H1 (cell line): Measurements from ENCODE around the gene DNAJB5. TPM values are rescaled to one million over a fixed set of nuclear protein-coding genes. Genes with fewer than 3 reads are reported as not detected.

Experiments
- CTCF ChIA-PET: fragments of 300-600 bp; sonication (Branson Sonifier 250); formaldehyde crosslinking; loops from one replicate; lab custom pipeline; 2021; ENCODE audit not compliant: partially characterized antibody; lab: Charles Lee
- POLR2A ChIA-PET: fragments of 300-600 bp; sonication (Branson Sonifier 250); formaldehyde crosslinking; loops from one replicate; lab custom pipeline; 2021; ENCODE audit warnings: inconsistent platforms; ENCODE audit not compliant: partially characterized antibody; lab: Charles Lee
- DNase-seq, 2 experiments: peaks; one replicate each; pipeline versions ENCODE4 v3.0.0 to v3.0.0-alpha.2; 2010 to 2022; ENCODE audit warnings: low spot score in 2 of 2, low read depth in 1 of 2, mixed read lengths in 1 of 2
- FAIRE-seq: peaks from 2 replicates; lab custom pipeline; 2011; peaks lifted over from hg19 to GRCh38; lab: Jason Lieb, UNC
- H2AFZ ChIP-seq: 2 replicates; pipeline ENCODE4 v1.8.1; 2012; ENCODE audit warnings: low read length, inconsistent platforms
- H2AK5ac ChIP-seq: 2 replicates; pipeline ENCODE4 v1.6.1; 2013; ENCODE audit warnings: low read depth, low read length
- H2BK120ac ChIP-seq: replicated peaks from 2 replicates; pipeline ENCODE3; 2013; ENCODE audit warnings: low read depth, low read length, inconsistent platforms
- H2BK12ac ChIP-seq: 2 replicates; pipeline ENCODE4 v1.6.1; 2013; ENCODE audit warnings: low read depth, low read length
- H2BK15ac ChIP-seq: 2 replicates; pipeline ENCODE4 v1.6.1; 2013; ENCODE audit warnings: low read length
- H2BK20ac ChIP-seq: 2 replicates; pipeline ENCODE4 v1.6.1; 2013; ENCODE audit warnings: low read length
- H2BK5ac ChIP-seq: 2 replicates; pipeline ENCODE4 v1.6.1; 2013; ENCODE audit warnings: low read depth, low read length
- H3K14ac ChIP-seq: 2 replicates; pipeline ENCODE4 v1.6.1; 2013; ENCODE audit warnings: inconsistent platforms; ENCODE audit not compliant: insufficient read length
- H3K18ac ChIP-seq: 2 replicates; pipeline ENCODE4 v1.6.1; 2013; ENCODE audit warnings: low read length; ENCODE audit errors: extremely low read depth
- H3K23ac ChIP-seq: 2 replicates; pipeline ENCODE4 v1.6.1; 2013; ENCODE audit warnings: inconsistent platforms; ENCODE audit not compliant: insufficient read length
- H3K23me2 ChIP-seq: 2 replicates; pipeline ENCODE4 v1.6.1; 2013; ENCODE audit warnings: low read depth, low read length
- H3K27ac ChIP-seq: 2 replicates; pipeline ENCODE4 v1.6.1; 2011; ENCODE audit warnings: low read depth, low read length, inconsistent platforms
- H3K27me3 ChIP-seq, 4 experiments: replicated peaks in 1 of 4; 1 replicate in 1 of 4; 2 replicates in 3 of 4; pipeline versions ENCODE4 v1.6.1 to v1.8.1; 2011 to 2013; ENCODE audit warnings: low read length in 3 of 4, mild to moderate bottlenecking in 3 of 4, inconsistent platforms in 2 of 4, mixed read lengths in 2 of 4, moderate library complexity in 1 of 4; ENCODE audit not compliant: control insufficient read depth in 3 of 4, insufficient read depth in 3 of 4; ENCODE audit errors: extremely low read depth in 1 of 4
- H3K36me3 ChIP-seq, 4 experiments: 2 replicates each; pipeline versions ENCODE4 v1.6.1 to v1.8.1; 2011 to 2013; ENCODE audit warnings: mild to moderate bottlenecking in 4 of 4, low read length in 3 of 4, moderate library complexity in 2 of 4, control low read depth in 1 of 4, inconsistent platforms in 1 of 4; ENCODE audit not compliant: insufficient read depth in 4 of 4, control insufficient read depth in 2 of 4
- H3K4ac ChIP-seq: replicated peaks from 2 replicates; pipeline ENCODE3; 2013; ENCODE audit warnings: low read length, low read depth, mixed read lengths, inconsistent platforms; ENCODE audit not compliant: insufficient read length
- H3K4me1 ChIP-seq, 4 experiments: replicated peaks in 1 of 4; 1 replicate in 1 of 4; 2 replicates in 3 of 4; pipeline versions ENCODE4 v1.6.1 to v1.8.1; 2011 to 2013; ENCODE audit warnings: low read length in 3 of 4, inconsistent platforms in 2 of 4, mixed read lengths in 1 of 4; ENCODE audit not compliant: insufficient read depth in 4 of 4, control insufficient read depth in 3 of 4
- H3K4me2 ChIP-seq, 2 experiments: 2 replicates each; pipeline versions ENCODE4 v1.6.1 to v1.8.1; 2011 to 2013; ENCODE audit warnings: low read depth in 2 of 2, low read length in 2 of 2, control low read depth in 1 of 2, inconsistent platforms in 1 of 2, mild to moderate bottlenecking in 1 of 2; ENCODE audit not compliant: insufficient read depth in 1 of 2
- H3K4me3 ChIP-seq, 4 experiments: fragments of 200-600, 300-600 bp in 1 of 4; sonication (generic), shearing (Covaris generic), sonication (Bioruptor Twin) in 1 of 4; 2 replicates each; pipeline versions ENCODE4 v1.5.1 to v1.8.1; 2011 to 2016; ENCODE audit warnings: low read length in 4 of 4, low read depth in 3 of 4, control low read depth in 2 of 4, inconsistent platforms in 2 of 4, mild to moderate bottlenecking in 2 of 4, mixed read lengths in 1 of 4, moderate library complexity in 1 of 4; ENCODE audit not compliant: insufficient read depth in 2 of 4; ENCODE audit errors: extremely low read depth in 1 of 4
- H3K56ac ChIP-seq: replicated peaks from 2 replicates; pipeline ENCODE3; 2013; ENCODE audit warnings: low read depth, mild to moderate bottlenecking, mixed read lengths, low read length, inconsistent platforms; ENCODE audit not compliant: insufficient read length
- H3K79me1 ChIP-seq: 2 replicates; pipeline ENCODE4 v1.6.1; 2013; ENCODE audit warnings: low read depth, low read length, control low read depth
- H3K79me2 ChIP-seq, 2 experiments: 2 replicates each; pipeline versions ENCODE4 v1.6.1 to v1.8.1; 2012 to 2013; ENCODE audit warnings: low read length in 2 of 2, mild to moderate bottlenecking in 2 of 2, inconsistent platforms in 1 of 2; ENCODE audit not compliant: insufficient read depth in 2 of 2, control insufficient read depth in 1 of 2
- H3K9ac ChIP-seq, 4 experiments: replicated peaks in 1 of 4; 1 replicate in 1 of 4; 2 replicates in 3 of 4; pipeline versions ENCODE4 v1.6.1 to v1.8.1; 2011 to 2013; ENCODE audit warnings: low read depth in 3 of 4, low read length in 3 of 4, control low read depth in 2 of 4, mild to moderate bottlenecking in 2 of 4, moderate library complexity in 2 of 4, inconsistent platforms in 1 of 4; ENCODE audit errors: extremely low read depth in 1 of 4
- H3K9me3 ChIP-seq, 2 experiments: 2 replicates each; pipeline versions ENCODE4 v1.6.1 to v1.8.1; 2012 to 2013; ENCODE audit warnings: mild to moderate bottlenecking in 2 of 2, moderate library complexity in 2 of 2, control low read depth in 1 of 2, inconsistent platforms in 1 of 2, low read depth in 1 of 2, low read length in 1 of 2, mixed read lengths in 1 of 2; ENCODE audit not compliant: insufficient read depth in 2 of 2
- H4K20me1 ChIP-seq, 2 experiments: replicated peaks in 1 of 2; 2 replicates each; pipeline versions ENCODE3 to v1.8.1; 2011 to 2013; ENCODE audit warnings: inconsistent platforms in 2 of 2, low read length in 2 of 2, mild to moderate bottlenecking in 1 of 2; ENCODE audit not compliant: insufficient read depth in 2 of 2, control insufficient read depth in 1 of 2
- H4K5ac ChIP-seq: 2 replicates; pipeline ENCODE4 v1.6.1; 2013; ENCODE audit warnings: low read length, low read depth, mixed read lengths, inconsistent platforms; ENCODE audit not compliant: insufficient read length
- H4K8ac ChIP-seq: 2 replicates; pipeline ENCODE4 v1.8.0; 2013; ENCODE audit warnings: mild to moderate bottlenecking, moderate library complexity, low read length, inconsistent platforms; ENCODE audit not compliant: insufficient read depth; ENCODE audit errors: extremely low read depth
- H4K91ac ChIP-seq: replicated peaks from 2 replicates; pipeline ENCODE3; 2013; ENCODE audit warnings: low read length, mixed read lengths, inconsistent platforms; ENCODE audit not compliant: insufficient read length
- CEBPB ChIP-seq: IDR thresholded peaks from 2 replicates; pipeline ENCODE4 v1.6.1; 2012; ENCODE audit warnings: low read depth, low read length
- WGBS, 2 experiments: shearing (Covaris generic) in 1 of 2; methylation state at CpG; one replicate each; pipeline versions ENCODE4 v1.1.6 to v1.1.7; 2013 to 2015; ENCODE audit warnings: low lambda C conversion rate in 2 of 2, mixed read lengths in 2 of 2, inconsistent platforms in 1 of 2, low coverage in 1 of 2, missing lambda C conversion rate in 1 of 2; ENCODE audit not compliant: insufficient replicate concordance in 2 of 2, insufficient coverage in 1 of 2, insufficient read length in 1 of 2; ENCODE audit errors: extremely low coverage in 1 of 2, missing lambda C conversion rate in 1 of 2; 5-methylcytosine and 5-hydroxymethylcytosine counted together
- polyA plus RNA-seq, 7 experiments: library from polyadenylated mRNA; depleted of rRNA in 3 of 7; stranded (reverse) in 5 of 7; unstranded in 2 of 7; fragments of >200 nt in 5 of 7; fragments of 200-250 nt in 2 of 7; gene quantifications; 1 replicate in 5 of 7; 2 replicates in 1 of 7; 4 replicates in 1 of 7; pipeline versions ENCODE4 v1.2.1 to v1.2.3, GENCODE V29; 2011 to 2013; ENCODE audit warnings: missing spikeins in 2 of 7, mixed read lengths in 2 of 7
- total RNA-seq: library from RNA; stranded (reverse); fragmentation: NEBNext Ultra II Directional; extraction: Animal tissue kit (Norgen Biotek cat#: 25700); gene quantifications from 2 replicates; pipeline ENCODE4 v1.2.1, GENCODE V29; 2021

Gene DNAJB5
- total and polyA plus RNA-seq, 2 of the 8 experiments (the other 6 are each of a cell fraction or from before 2014, with no cell fraction given), result 25.0 to 34.1 TPM

- Histone ChIP-seq H3K23ac (no peak overlapping the region), H3K4me2 (no peak overlapping the region), H4K20me1 (no peaks in the 10 kb centered on the region), H2BK5ac (no peak overlapping the region), H3K23me2 (no peaks in the 10 kb centered on the region), H4K5ac (no peak overlapping the region), H4K91ac (no peak overlapping the region), H2BK12ac (no peak overlapping the region), H2BK120ac (no peak overlapping the region), H4K8ac (no peak overlapping the region), H2BK20ac (no peak overlapping the region), H3K18ac (no peak overlapping the region), H3K79me2 (no peaks in the 10 kb centered on the region), H2BK15ac (no peak overlapping the region), H3K4ac (no peak overlapping the region), H3K27me3 (no peaks in the 10 kb centered on the region), H3K9me3 (no peaks in the 10 kb centered on the region), H3K79me1 (no peaks in the 10 kb centered on the region), H3K9ac (no peak overlapping the region), H3K27ac (no peak overlapping the region), H3K14ac (no peak overlapping the region), H3K56ac (no peak overlapping the region), H2AK5ac (no peak overlapping the region), H3K4me1 (peaks cover 0 to 9% (median 3%) of the 10 kb centered on the region in 4 experiments; a peak in 4 of 7 replicates), H2AFZ (no peak overlapping the region), H3K4me3 (no peak overlapping the region), H3K36me3 (no peaks in the 10 kb centered on the region)
- CTCF ChIA-PET, result interaction anchor here (0.6 to 8.3 kb wide), 9 partner anchors 8 to 222 kb away, joined by 3 to 108 read pairs (median 9); a partner anchor contains a TSS
- 91% methylated on average over 7 of the region's 7 CpGs; no CpG with 5 or more reads in 1 of the 2 experiments for WGBS, 2 experiments
- FAIRE-seq, result no peak
- TF ChIP-seq CEBPB, result no peak
- POLR2A ChIA-PET, result interaction anchor here (0.9 to 1.3 kb wide), 3 partner anchors 19 to 73 kb away, joined by 3 read pairs; no protein-coding TSS in a partner anchor
- no peak for DNase-seq
Measured at GRCh38 chr9:34982361-34982760, 7.2 kb upstream of the DNAJB5 start.
